IPS DF 4.7 (cell line): ENCODE results near the gene IGLON5.

Experiments
- DNase-seq: peaks from one replicate; pipeline ENCODE4 v3.0.0-alpha.2; 2013; ENCODE audit warnings: low spot score; ENCODE audit errors: extremely low read depth

IGLON5 gene

GRCh38 chr19:51364200-51365106, 53.0 kb downstream of the IGLON5 start:
- no peak for DNase-seq

DNA sequence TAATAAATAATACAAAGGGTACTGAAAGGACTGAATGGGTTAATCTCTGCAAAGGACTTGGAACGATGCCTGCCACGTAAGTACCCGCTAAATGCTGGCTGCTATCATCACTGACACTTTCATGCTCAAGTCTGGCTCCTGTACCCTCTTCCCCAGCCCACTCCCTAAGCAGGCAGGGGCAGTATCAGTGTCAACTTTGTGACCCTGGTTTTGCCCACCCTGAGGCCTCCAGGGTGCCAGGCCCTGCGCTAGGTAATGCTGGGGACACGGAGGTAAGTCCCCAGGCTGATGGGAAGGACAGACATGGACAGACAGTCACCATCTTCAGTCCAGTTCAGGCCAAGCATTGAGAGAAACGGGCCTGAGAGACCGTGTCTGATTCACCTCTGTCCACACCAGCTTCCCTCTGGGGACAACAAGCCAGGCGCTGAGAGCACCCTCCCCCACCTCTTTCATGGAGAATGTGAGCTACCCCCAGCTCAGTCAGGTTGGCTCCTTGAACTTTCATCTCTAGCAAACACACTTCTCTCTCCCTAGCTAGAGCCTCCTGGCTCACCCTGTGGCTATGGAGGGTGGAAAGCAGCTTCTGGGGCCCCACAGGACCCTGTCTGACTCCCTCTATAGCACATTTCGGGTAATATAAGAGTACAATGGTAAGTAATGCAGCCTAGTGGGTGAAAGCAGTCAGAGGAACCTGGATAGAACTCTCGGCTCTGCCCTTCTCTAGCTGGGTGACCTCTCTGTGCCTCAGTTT, 53.9 kb downstream of the IGLON5 start:
- DNase-seq: no peak

DNA sequence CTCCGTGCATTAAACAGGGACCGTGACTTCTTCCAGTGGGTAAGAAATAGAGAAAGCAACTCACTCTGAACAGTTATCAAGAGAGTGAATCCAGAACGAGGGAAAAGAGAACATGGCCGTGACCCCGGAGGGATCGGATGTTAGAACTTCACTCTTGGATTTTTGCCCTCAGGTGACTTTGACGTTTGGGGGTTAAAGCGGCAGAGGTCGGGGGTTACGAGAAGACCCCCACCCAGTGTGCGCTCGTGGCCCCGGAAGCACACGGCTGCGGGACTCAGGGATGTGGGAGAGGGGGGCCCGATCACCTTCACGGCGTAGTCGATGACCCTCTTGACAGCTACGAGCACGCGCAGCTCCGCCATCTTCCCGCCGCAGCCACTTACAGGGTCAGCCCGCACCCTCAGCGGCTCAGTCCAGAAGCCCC, 54.5 kb downstream of the IGLON5 start, which contains the start of gene ETFB:
ETFB (minus strand) TSS at position 424 of the 424 bp plus-strand sequence; CDS start at position 362, 62 bp downstream.
- no peak for DNase-seq

DNA sequence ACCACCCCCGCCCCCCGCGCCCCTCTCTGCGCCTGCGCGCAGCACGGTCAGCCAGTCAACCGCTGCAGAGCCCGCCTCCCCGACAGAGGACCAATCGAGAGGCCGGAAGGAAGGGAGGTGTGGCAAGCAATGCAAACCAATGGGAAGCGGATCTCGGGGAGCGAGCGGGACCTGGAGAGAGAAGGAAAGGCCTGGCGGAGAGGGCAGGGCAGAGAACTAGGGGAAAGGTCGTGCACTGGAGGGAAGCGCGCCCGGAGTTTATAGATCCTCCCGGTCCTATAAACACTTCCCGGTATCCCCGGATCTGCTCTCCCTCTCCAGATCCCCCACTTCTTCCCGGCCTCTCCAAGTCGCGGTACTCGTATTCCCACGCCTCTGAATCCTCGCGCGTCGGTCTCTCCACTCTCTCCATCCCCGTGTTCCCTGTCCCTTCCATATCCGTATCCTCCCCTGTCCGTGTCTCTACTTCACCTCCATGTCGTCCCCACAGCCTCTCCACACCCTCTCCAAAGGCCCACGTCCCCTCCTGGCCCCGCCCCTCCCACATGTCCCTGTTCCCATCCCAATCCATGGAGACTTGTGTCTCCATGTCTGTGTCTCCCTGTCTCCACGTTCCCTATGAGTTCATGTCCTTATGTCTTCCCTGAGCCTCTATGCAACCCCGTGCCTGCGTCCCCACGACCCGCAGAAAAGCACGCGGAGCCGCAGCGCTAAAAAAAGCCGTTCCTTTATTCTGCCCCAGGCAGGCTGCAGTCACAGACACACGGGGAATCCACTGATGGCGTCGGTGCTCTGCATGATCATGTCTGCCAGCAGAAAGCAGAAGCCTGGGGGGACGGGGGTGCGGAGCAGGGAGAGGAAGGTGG, 55.2 kb downstream of the IGLON5 start:
- DNase-seq: no peak

DNA sequence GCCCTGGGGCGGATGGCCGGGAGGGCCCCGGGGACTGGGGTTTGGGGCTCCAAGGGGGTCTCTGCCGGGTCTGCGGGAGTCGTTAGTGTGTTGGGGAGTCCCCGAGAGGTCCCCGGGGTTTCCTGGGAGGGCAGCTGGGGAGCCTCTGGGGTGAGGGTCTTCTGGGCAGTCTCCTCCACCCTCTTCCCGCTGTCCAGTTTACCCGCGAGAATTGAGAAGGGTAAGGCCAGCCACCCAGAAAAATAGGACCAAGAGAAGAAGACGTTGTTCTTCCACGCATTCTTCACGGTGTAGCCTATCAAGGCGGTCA, 55.8 kb downstream of the IGLON5 start:
- DNase-seq: no peak

GRCh38 chr19:51367565-51368365, 56.3 kb downstream of the IGLON5 start:
- no peak for DNase-seq

DNA sequence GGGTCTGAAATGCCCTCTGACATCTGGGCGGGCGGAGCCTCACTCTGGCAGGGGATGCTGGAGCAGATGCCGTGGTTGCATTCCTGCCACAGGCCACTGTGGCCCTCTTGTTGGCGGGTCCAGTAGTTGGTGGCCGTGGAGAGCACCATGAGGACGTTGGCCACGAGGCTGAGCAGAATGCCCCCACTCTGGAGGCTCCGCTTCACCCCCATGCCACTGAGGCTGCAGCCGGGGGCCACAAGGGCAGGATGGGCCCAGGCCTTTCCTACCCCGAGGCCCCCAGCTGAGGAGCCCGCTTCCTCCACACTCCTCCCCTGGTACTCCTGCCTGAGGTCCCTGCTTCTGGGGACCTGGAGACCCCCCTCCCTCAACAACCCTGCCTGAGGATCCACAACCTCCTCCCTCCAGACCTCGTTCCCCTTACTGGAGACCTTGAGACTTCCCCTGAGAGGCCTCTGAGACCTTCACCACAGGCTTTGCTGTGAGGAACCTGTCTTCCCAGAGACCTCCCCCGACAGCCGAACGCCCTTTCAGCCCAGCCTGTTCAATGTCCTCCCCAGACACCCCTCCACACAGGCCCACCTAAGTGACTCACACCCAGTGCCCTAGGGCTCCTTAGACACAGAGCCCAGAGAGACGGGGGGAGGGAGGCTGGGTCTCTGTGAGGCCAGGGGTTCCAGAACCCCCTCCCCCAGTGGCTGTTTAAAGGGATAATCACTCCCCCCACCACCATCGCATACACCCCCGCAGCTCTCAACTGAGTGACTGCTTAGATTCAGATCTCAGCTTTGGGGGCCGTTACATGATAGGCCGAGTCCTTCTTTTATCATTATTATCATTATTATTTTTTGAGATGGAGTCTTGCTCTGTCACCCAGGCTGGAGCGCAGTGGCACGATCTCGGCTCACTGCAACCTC, 57.2 kb downstream of the IGLON5 start, which contains the start of gene CLDND2:
CLDND2 (minus strand) TSS at position 638 of the 917 bp plus-strand sequence; CDS start at position 212, 426 bp downstream.
- no peak for DNase-seq

DNA sequence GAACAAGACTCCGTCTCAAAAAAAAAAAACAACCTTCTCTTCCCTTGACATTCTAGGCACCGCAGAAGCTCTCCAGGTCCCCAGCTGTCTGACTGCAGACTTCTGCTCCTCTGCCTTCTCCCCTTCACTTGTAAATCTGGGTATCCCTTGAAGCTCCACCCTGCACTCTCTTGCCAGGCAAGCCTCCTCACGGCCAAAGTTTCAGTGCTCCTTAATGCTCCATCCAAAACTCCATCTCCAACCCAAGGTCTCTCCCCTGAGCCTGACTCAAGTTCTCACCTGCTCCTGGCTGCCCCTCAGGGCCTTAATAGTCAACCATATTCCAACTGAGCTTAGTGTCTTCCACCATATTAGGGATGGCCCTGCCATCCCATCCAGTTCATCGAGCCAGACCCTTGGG, 58.8 kb downstream of the IGLON5 start:
- no peak for DNase-seq

DNA sequence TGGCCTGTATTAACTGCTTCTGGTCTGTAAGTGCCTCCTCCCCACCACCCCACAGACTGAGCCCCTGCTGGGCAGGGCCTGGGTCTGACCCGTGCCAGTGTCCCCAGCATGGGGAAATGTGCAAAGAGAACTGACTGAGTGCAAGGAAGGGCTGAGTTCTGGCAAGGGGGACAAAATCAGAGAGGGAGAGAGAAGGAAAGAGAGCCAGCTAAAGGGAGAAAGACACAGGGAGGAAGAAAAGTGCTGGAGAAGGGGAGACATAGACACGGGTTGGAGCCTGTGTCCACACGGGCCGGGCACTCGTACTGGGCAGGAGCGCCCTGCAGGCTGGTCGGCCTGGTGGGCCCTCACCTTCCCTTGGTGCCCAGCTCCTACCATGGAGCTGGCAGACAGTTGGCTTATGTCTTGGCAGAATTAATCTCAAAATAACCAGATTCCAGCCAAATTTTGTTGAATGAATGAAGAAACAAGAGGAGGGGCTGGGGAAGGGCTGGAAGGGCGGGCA, 59.8 kb downstream of the IGLON5 start:
- no peak for DNase-seq

DNA sequence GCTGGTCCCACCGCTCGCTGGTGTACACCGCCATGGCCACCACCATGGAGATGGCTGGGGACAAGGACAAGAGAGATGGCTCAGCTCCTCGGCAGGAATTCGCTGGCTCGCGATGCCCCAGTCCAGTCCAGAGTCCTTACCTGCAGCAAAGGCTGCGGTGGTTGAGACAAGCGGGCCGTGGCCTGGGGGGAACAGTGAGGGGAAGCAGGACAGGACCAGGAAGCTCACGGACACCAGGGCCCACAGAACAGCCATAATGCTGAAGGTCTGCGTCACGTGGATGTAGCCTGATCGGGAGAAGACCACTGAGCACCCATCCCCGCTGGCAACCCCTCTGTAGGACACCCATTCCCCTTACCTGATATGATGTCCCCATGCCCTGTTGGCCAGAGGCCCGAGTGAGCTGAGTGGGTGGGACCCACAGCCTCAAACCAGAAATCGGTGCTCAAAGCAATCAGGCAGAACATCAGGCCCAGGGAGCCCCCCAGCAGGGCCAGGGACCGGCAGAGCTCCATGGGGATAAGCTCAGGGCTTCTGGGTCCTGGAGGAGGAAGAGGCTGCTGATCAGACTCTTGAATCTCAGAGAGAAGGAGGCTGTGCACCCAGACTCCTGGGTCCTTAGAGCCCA, 60.7 kb downstream of the IGLON5 start:
- no peak for DNase-seq

DNA sequence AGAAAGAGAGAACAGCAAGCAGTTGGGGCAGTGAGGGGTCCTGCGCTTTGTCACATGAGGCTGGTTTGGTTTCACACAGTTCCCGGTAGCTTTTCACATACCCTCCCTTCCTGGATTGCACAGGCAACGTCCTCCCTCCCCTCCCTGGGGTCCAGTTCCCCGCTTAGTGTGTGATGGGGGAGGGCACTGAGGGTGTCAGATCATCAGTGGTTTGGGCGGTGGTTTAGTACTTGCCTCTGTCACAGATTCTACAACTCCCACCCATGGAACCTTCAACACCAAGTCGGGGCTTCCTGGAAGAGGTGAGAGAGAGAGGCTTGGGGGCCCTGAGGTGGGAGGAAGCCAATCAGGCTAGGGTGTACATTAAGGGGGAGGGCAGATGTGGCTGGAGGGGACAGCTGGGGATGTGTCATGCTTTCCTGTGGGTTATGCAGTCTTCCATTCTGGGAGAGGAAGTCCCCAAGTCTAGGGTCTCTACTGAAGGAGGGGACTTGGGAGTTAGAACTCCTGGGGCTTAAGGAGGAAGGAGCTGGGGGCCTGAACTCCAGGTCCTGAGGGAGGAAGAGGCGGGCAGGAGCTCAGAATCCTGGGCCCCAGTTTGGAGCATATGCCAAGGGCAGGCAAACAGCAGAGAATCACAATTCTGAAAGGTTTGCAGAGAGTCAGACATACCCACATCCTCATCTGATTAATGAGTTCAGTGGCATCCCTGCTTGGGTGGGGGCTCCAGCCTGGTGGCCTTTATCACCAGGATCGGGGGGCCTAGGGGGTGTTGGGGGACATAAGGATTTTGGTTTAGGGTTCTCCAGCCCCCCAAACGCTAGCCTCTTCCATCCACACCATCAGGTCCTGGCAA, 61.4 kb downstream of the IGLON5 start, which contains the start of gene NKG7:
NKG7 (minus strand) TSS at position 6 of the 856 bp plus-strand sequence. CDS start 119 bp downstream, outside the sequence.
- DNase-seq: no peak

DNA sequence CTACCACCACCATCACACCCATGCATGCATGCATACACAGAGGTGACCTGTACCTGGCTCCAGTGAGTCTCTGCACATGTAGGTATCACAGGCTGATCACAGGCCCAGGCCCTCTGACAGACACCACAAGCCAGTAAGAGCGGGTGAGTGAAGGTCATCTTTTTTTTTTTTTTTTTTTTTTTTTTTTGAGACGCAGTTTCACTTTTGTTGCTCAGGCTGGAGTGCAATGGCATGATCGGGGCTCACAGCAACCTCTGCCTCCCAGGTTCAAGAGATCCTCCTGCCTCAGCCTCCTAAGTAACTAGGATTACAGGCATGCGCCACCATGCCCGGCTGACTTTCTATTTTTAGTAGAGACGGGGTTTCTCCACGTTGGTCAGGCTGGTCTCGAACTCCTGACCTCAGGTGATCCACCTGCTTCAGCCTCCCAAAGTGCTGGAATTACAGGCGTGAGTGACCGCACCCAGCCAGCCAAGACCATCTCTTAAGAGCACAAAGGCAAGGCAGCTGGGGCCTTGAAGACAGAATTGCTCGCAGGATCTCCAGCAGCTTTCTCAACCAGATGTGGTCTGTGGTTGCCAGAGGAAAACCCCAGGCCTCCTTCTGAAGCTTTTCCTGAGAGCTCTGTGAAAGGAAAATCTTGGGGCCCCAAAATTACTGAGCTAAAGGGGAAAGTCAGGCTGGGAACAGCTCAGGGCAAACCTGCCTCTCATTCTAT, 64.2 kb downstream of the IGLON5 start:
- DNase-seq: no peak

GRCh38 chr19:51377422-51377821, 66.0 kb downstream of the IGLON5 start:
- DNase-seq: no peak

- no peak for DNase-seq
Measured at GRCh38 chr19:51380379-51380778, 68.9 kb downstream of the IGLON5 start.
